PC-3 (cell line): ENCODE measurements around the gene SH3RF2. TPM values are rescaled to one million over a fixed set of nuclear protein-coding genes. Genes with fewer than 3 reads are reported as not detected.

Source experiments
- ATAC-seq: fragments of 200-7000 bp; cut with Tn5 transposase; 2 replicates; pipeline ENCODE4 v1.9.1; 2020; ENCODE audit warnings: mild to moderate bottlenecking, moderate library complexity
- BruUV-seq: library from RNA; stranded (reverse); fragments of 400-500 nt; replicated peaks from 2 replicates; lab custom pipeline; 2021; lab: Mats Ljungman, UMichigan
- CTCF ChIA-PET: fragments of 300-600 bp; sonication (Branson Sonifier 250); formaldehyde crosslinking; loops from one replicate; lab custom pipeline; 2022; ENCODE audit warnings: antibody characterized with exemption; lab: Charles Lee
- POLR2A ChIA-PET: fragments of 300-600 bp; sonication (Branson Sonifier 250); formaldehyde crosslinking; loops from one replicate; lab custom pipeline; 2022; ENCODE audit warnings: antibody characterized with exemption; ENCODE audit not compliant: unreplicated experiment; lab: Charles Lee
- DNase-seq: peaks from one replicate; pipeline ENCODE4 v3.0.0-alpha.2; 2015
- H2AFZ ChIP-seq: fragments of 300-600 bp; sonication (generic); 2 replicates; pipeline ENCODE4 v1.6.0; 2016; ENCODE audit warnings: antibody characterized with exemption, low read length
- H3F3A ChIP-seq: fragments of 300-600 bp; sonication (generic); one replicate; pipeline ENCODE4 v1.6.0; 2017; ENCODE audit warnings: antibody characterized with exemption, low read length, control low read depth, mild to moderate bottlenecking; ENCODE audit not compliant: unreplicated experiment
- H3K27ac ChIP-seq: fragments of 300-600 bp; sonication (generic); 2 replicates; pipeline ENCODE4 v1.5.1; 2016; ENCODE audit warnings: mild to moderate bottlenecking, low read length
- H3K27me3 ChIP-seq: fragments of 300-600 bp; sonication (generic); 2 replicates; pipeline ENCODE4 v1.6.1; 2016; ENCODE audit warnings: low read length, mixed read lengths
- H3K36me3 ChIP-seq: fragments of 300-600 bp; sonication (generic); 2 replicates; pipeline ENCODE4 v1.6.1; 2016; ENCODE audit warnings: low read depth, mixed run types, low read length, mixed read lengths
- H3K4me1 ChIP-seq: fragments of 300-600 bp; sonication (generic); 2 replicates; pipeline ENCODE4 v1.5.1; 2016; ENCODE audit warnings: low read length; ENCODE audit not compliant: insufficient read depth
- H3K4me2 ChIP-seq: fragments of 300-600 bp; sonication (generic); 2 replicates; pipeline ENCODE4 v1.6.0; 2016; ENCODE audit warnings: low read length
- H3K4me3 ChIP-seq: fragments of 300-600 bp; sonication (generic); 2 replicates; pipeline ENCODE4 v1.5.1; 2016; ENCODE audit warnings: mild to moderate bottlenecking, low read length, mixed read lengths
- H3K79me2 ChIP-seq: fragments of 300-600 bp; sonication (generic); 2 replicates; pipeline ENCODE4 v1.6.1; 2017; ENCODE audit warnings: low read length, mixed read lengths
- H3K9ac ChIP-seq: fragments of 300-600 bp; sonication (generic); 2 replicates; pipeline ENCODE4 v1.6.0; 2016; ENCODE audit warnings: mild to moderate bottlenecking, low read length
- H3K9me2 ChIP-seq: fragments of 300-600 bp; sonication (generic); replicated peaks from 2 replicates; pipeline ENCODE4 v1.6.1; 2016; ENCODE audit warnings: mixed run types, low read length, mixed read lengths
- H3K9me3 ChIP-seq: fragments of 300-600 bp; sonication (generic); 2 replicates; pipeline ENCODE4 v1.6.1; 2016; ENCODE audit warnings: low read length, mixed read lengths
- H4K20me1 ChIP-seq: fragments of 300-600 bp; sonication (generic); 2 replicates; pipeline ENCODE4 v1.6.1; 2016; ENCODE audit warnings: low read length, mixed read lengths
- EZH2 ChIP-seq: fragments of 300-600 bp; sonication (generic); IDR thresholded peaks from one replicate; pipeline ENCODE4 v1.6.1; 2017; ENCODE audit warnings: antibody characterized with exemption, mild to moderate bottlenecking, low read length; ENCODE audit not compliant: unreplicated experiment
- EZH2phosphoT487 ChIP-seq: fragments of 300-600 bp; sonication (generic); IDR thresholded peaks from 2 replicates; pipeline ENCODE4 v1.6.1; 2018; ENCODE audit warnings: mild to moderate bottlenecking, antibody characterized with exemption, low read length, borderline replicate concordance
- intact Hi-C: fragments of 100-400 bp; cut with micrococcal nuclease; formaldehyde crosslinking; loops from 2 replicates; pipeline ENCODE4 v1.9.0; 2023
- total RNA-seq: library from RNA; depleted of rRNA; stranded (reverse); fragments of >200 nt; gene quantifications from 2 replicates; pipeline ENCODE4 v1.2.3, GENCODE V29; 2014
- TF ChIP-seq, protein P1 (sequence below): fragments of 300-600 bp; sonication (generic); conservative IDR thresholded peaks from 2 replicates; pipeline ENCODE4 v1.5.1; 2017; ENCODE audit warnings: antibody characterized with exemption, low read depth, mild to moderate bottlenecking, low read length

The SH3RF2 gene
- total RNA-seq, 1 experiment from 2014 or later, result 5.9 TPM

DNA sequence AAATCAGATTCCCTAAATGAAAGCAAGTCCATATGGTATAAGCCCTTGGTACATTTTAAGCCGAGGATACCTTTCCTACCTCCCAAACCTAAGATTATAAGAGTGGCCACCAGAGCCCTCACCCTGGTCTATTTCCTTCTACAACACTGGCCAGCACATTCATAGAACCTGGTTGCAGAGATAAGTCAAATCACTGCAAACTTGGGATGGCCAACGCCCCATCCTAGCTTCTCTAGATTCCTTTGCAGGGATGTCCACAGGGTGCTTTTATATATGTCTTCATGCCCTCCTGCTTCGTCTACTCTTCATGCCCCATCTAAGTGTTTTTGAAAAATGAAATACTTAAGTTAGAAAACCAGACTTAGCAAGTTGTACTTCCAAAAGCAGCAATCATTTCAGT, 41.8 kb downstream of the SH3RF2 start:
- POLR2A ChIA-PET, result no interaction called here
- CTCF ChIA-PET, result no interaction called here
- DNase-seq (no peak), ATAC-seq (no peak)
- Histone ChIP-seq H3K79me2 (no peaks in the 10 kb centered on the region), H3K4me1 (peaks cover 61% of the 10 kb centered on the region), H3F3A (no peaks in the 10 kb centered on the region), H3K27ac (no peak overlapping the region), H3K27me3 (no peaks in the 10 kb centered on the region), H3K4me2 (no peak overlapping the region), H3K9ac (no peak overlapping the region), H3K4me3 (no peak overlapping the region), H3K9me2 (no peaks in the 10 kb centered on the region), H3K36me3 (no peaks in the 10 kb centered on the region), H4K20me1 (no peaks in the 10 kb centered on the region), H3K9me3 (no peaks in the 10 kb centered on the region), H2AFZ (no peak overlapping the region)
- intact Hi-C loops, result no loop called here
- no TSS peak for BruUV-seq
- TF ChIP-seq, protein P1, sequence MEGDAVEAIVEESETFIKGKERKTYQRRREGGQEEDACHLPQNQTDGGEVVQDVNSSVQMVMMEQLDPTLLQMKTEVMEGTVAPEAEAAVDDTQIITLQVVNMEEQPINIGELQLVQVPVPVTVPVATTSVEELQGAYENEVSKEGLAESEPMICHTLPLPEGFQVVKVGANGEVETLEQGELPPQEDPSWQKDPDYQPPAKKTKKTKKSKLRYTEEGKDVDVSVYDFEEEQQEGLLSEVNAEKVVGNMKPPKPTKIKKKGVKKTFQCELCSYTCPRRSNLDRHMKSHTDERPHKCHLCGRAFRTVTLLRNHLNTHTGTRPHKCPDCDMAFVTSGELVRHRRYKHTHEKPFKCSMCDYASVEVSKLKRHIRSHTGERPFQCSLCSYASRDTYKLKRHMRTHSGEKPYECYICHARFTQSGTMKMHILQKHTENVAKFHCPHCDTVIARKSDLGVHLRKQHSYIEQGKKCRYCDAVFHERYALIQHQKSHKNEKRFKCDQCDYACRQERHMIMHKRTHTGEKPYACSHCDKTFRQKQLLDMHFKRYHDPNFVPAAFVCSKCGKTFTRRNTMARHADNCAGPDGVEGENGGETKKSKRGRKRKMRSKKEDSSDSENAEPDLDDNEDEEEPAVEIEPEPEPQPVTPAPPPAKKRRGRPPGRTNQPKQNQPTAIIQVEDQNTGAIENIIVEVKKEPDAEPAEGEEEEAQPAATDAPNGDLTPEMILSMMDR, result no peak
- TF ChIP-seq EZH2 (no peak), EZH2phosphoT487 (no peak)

DNA sequence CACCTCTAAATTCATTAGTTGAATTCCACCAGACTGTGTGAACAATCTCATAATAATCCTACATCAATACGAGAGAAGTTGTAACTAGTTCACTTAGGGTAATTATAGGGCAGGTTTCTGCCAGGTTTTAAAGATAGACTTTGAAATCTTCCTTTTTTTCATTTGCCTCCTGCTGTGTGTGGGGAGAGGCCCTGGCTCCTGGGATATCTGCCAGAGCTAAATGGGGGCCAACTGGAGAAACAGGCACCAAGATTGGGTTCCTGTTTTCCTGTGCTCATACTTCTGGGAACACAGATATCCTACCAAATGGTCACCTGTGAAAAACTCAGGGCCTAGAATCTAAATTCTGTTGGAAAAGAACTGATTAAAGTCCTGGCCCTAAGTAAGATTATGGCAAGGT, 42.3 kb downstream of the SH3RF2 start:
- Histone ChIP-seq H3K27ac (no peak overlapping the region), H3F3A (no peaks in the 10 kb centered on the region), H3K9ac (no peak overlapping the region), H3K27me3 (no peaks in the 10 kb centered on the region), H3K79me2 (no peaks in the 10 kb centered on the region), H2AFZ (no peak overlapping the region), H3K9me3 (no peaks in the 10 kb centered on the region), H3K9me2 (no peaks in the 10 kb centered on the region), H3K4me1 (peaks cover 66% of the 10 kb centered on the region), H3K4me2 (no peak overlapping the region), H3K4me3 (no peak overlapping the region), H3K36me3 (no peaks in the 10 kb centered on the region), H4K20me1 (no peaks in the 10 kb centered on the region)
- POLR2A ChIA-PET, result no interaction called here
- TF ChIP-seq, protein P1, result no peak
- TF ChIP-seq EZH2 (no peak), EZH2phosphoT487 (no peak)
- no peak for ATAC-seq
- no TSS peak for BruUV-seq
- intact Hi-C loops, result loop anchor here (1.0 kb wide), 1 partner anchor 25 kb away; no protein-coding TSS in a partner anchor
- CTCF ChIA-PET, result no interaction called here
- no peak for DNase-seq
